Muscle of arm (tissue), 12 donors: ENCODE measurements around the gene GPX4. TPM values are rescaled to one million over a fixed set of nuclear protein-coding genes. Genes with fewer than 3 reads are reported as not detected.

Experiments used
- DNase-seq: peaks from one replicate; pipeline ENCODE4 v3.0.0-alpha.2; 2013
- polyA plus RNA-seq, 12 donors: library from polyadenylated mRNA; unstranded; fragments of 120-200 nt; gene quantifications; one replicate each; pipeline ENCODE4 v1.2.1, GENCODE V29; 2013; ENCODE audit not compliant: insufficient read length in 12 of 12

Gene GPX4
- polyA plus RNA-seq, 12 donors = 122 to 187 (median 142) TPM; not detected in 1

DNA sequence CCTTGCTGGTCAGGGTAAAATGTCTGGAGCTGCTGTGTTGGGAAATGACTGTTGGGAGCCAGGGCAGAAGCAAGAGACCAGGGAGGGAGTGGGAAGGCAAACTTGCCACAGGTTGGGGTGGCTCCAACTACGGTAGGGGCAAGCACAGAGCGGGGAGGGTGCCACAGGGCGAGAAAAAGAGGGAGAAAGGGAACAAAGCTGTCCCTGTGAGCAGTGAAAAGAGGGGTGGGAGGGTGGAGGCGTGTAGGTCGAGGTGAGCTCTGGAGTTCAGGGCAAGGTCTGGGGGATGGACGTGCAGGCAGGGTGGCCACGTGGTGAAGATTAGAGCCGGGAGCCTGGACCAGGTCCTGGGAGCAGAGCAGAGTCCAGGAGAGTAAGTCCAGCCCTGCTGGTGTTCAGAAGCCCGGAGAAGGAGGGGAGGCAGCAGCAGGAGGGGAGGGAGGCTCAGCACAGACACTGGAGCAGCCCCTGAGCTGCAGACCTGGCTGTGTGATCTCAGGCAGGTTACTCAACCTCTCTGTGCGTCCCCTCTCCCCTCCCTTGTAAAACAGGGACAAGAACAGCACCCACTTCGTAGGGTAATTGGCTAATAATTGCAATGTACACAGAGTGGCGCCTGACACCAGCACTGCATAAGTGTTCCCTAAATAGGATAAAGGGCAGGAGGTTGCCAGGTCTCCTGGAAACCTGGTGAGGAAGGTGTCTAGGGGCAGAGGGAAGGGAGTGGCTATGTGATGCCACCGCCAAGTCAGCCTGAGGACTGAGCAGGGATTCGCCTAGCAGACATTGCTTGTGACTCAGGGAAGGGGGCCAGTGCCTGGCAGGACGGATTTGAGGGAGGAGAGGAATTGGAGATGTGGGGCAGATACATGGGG lies 5.4 kb upstream of the GPX4 start:
- no peak for DNase-seq

DNA sequence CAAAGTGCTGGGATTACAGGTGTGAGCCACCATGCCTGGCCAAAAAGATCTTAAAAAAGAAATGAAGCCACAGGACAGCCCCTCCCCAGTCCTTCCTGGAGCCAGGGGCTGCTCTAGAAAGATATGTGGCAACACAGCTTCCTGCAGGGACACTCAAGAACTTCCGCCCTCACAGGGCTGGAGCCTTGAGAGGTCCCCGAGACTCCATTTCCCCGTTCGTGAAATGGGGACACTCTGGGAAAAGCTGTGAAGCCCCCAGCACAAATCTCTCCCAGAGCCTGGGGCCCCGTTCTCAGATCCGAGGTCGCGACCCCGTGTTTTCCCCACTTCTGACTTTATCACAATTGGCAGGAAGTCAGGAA lies 2.5 kb upstream of the GPX4 start:
- DNase-seq = no peak

DNA sequence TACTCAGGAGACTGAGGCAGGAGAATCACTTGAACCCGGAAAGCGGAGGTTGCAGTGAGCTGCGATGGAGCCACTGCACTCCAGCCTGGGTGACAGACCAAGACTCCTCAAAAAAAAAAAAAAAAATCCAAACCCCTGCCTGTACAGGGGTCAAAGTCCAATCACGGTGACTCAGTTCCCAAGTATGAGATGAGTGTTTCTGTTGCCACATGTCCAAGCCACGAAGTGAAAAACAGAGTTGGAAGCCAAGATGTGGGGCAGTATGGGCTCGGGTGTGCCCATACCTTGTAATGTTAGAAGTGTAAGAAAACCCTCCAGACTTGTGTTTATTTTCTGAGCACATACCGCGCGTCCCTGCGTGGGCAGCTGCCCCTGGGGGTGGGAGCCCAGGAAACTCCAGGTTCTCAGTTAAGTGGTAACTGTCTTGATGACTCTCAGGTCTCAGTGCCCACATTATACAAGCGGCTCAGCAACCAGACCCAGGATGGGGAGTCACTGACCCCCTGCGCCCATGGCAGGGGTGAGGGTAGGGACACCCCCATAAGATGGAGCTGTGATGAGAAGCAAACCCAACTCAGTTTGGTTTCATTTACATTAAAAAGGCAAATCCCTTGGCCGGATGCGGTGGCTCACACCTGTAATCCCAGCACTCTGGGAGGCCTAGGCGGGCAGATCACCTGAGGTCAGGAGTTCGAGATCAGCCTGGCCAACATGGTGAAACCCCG lies 1.2 kb upstream of the GPX4 start:
- DNase-seq = no peak

DNA sequence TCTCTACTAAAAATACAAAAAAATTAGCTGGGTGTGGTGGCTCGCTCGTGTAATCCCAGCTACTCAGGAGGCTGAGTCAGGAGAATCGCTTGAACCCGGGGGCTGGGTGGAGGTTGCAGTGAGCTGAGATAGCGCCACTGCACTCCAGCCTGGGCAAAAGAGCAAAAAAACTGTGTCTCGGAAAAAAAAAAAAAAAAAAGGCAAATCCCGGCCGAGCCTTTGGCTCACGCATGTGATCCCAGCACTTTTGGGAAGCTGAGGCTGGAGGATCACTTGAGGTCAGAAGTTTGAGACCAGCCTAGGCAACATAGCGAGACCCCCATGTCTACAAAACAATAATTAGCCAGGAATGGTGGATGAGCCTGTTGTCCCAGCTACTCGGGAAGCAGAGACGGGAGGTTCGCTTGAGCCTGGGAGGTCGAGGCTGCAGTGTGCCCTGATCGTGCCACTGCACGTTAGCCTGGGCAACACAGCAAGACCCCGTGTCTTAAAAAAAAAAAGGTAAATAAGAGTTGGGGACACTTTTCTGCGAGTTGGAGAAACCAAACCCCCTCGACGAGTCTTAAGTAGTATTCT lies 574 bp upstream of the GPX4 start:
- DNase-seq = no peak

GRCh38 chr19:1104311-1105007 lies 665 bp downstream of the GPX4 start:
- peak; percentile 57 for DNase-seq

DNA sequence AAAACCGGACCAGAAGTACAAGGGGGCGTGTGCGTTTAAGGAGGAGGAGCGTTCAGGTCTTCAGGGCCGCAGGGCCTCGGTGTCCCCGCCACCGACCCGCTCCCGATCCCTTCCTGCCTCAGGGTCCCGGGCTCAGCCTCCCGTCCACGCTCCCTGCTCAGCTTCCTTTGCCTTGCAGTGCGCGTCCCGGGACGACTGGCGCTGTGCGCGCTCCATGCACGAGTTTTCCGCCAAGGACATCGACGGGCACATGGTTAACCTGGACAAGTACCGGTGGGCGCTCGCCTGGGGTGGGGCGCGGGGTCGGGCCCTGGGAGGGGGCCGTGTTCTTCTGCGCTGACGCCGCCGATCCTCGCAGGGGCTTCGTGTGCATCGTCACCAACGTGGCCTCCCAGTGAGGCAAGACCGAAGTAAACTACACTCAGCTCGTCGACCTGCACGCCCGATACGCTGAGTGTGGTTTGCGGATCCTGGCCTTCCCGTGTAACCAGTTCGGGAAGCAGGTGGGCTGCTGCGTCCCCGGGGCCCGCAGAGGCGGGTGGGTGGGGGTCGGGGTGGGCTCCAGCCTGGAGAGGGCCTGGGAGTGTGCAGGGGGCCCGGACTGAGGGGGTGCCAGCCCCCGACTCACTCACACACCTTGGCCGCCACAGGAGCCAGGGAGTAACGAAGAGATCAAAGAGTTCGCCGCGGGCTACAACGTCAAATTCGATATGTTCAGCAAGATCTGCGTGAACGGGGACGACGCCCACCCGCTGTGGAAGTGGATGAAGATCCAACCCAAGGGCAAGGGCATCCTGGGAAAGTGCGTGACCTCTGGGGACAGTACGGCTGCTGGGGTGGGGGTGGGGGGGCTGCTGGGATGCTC lies 1.4 kb downstream of the GPX4 start:
- DNase-seq = no peak

- DNase-seq = no peak
Observed at GRCh38 chr19:1105873-1106840, 2.4 kb downstream of the GPX4 start.

DNA sequence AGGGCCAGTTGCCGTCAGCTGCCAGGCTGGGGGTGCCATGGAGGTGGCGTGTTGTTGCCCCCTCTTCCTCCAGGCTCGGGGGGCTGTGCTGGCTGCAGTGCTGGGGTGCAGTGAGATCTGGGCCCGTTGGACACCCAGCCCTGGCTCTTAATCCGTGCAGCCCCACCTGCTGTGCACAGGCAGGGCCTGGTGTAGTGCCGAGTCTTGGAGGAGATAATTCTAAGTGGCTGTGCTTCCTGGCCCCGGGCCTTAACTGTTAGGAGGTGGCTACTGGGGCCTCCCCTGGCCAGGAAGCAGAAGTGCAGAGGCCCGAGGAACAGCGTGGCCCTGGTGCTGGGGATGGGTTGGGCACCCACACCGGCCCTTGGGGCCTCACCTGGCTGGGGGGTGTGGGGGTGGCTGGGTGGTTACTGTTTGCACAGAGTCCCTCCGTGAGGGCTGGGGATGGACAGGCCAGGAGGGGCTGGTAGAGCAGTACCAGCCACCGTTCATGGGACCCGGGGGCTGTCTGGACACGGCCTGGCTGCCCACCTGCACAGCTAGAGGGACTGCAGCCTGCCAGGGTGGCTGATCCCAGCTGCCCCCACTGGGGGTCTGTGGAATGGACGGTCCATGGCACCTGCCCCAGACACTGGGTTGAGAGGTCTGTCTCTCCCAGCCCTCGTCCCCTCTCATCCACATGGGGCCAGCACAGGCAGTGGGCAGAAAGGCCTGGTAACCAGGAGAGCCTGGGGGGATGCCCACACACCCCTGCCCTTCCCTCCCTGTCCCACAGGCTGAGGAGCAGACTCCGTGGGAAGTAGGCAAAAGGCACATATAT lies 3.3 kb downstream of the GPX4 start:
- DNase-seq = no peak

GRCh38 chr19:1107661-1108261 lies 4.0 kb downstream of the GPX4 start:
- DNase-seq = no peak

- DNase-seq = no peak
Observed at GRCh38 chr19:1108291-1109031, 4.7 kb downstream of the GPX4 start.

GRCh38 chr19:1109032-1109551 lies 5.3 kb downstream of the GPX4 start:
- no peak for DNase-seq

DNA sequence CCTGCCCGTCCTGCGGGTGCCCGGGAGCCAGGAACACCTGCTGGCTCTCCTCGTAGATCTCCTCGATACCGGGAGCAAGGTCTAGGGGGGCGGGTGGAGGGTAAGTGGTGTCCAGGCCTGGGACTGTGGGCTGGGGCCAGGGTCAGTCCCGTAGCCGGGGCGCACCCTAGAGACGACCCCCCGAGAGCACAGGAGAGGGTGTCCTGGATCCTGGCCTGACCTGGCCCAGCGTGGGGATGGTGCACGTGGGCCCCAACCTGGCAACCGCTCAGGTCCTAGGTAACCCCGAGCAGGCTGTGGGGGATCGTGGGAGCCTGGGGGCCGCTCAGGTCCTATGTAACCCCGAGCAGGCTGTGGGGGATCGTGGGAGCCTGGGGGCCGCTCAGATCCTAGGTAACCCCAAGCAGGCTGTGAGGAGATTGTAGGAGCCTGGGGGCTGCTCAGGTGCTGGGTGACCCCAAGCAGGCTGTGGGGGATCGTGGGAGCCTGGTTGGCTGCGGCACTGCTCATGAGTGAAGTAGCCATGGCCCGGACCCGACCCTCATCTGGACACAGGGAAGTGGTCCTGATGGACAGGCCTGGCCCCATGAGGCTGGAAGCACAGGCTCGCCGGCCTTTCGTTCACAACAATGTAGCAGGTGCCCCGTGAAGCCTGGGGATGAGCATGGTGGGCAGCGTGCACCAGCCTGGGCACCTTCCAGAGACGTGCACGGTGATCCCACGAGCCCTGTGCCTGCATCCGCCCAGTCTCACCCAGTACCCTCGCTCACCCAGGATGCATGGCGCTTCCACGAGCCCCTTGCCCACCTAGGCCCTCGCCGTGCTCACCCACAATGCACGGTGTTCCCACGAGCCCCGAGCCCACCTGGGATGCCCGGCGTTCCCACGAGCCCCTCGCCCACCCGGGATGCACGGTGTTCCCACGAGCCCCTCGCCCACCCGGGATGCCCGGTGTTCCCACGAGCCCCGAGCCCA lies 6.2 kb downstream of the GPX4 start:
- DNase-seq = no peak

DNA sequence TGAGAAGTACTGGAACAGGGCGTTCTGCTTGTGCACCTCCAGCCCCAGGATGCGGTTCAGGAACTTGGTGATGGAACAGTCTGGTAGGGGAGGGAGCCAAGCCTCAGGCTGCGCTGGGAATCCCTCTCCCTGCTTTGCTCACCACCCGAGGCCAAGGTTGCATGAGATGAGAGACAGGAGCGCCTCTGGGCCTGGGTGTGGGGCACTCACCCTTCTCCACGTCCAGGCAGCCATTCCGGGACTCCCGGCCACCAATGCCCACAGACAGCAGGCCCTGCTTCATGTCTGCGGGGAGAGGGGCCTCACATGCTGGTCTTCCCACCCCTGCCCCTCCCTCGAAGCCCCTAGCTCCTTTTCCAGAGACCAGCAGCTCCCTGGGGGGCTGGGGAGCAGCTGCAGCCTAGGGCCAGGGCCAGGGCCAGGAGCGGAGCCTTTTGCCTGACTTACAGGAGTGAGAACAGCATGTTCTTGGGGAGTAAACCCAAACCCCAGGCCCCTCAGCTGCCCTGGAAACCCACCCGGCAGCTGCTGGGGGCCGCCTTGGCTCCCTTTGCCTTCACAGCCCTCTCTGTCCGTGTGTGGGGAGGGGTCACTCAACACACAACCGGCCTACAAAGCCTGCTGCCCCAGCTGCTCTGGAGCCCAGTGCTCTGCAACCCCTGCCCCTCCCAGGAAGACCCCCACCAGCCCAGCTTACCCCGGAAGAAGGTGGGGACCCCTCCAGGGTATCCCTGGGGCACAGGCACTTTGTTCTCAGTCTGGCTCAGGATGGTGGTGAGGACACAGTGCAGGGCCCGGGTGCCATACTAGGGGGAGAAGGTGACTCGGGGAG lies 7.2 kb downstream of the GPX4 start:
- no peak for DNase-seq

DNA sequence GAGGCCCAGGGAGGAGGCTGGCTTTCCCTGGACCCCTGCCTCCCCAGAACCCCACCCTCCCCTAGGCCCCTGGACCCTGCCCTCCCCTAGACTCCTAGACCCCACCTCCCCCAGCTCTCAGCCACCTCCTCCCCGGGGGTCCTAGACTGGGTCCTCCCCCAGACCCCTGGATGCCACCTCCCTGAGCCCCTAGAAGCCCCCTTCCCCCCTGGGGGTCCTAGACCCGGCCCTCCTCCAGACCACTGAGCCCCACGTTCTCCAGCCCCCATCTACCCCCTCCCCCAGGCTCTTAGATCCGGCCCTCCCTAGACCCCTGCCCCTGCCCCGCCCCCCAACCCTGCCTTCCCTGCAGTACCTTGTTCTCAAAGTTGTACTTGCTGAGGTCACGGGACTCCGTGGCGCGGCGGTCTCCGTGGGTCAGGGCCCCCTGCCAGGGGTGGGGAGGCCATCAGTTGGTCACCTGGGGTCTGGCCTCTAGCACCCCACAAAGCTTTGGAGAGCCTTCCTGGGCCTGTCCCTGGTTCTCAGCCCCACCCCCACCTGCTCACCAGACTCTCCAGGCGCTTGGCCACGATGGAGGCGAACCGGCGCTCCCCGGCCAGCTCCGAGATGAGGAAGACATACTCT lies 8.0 kb downstream of the GPX4 start:
- DNase-seq = no peak
